Posterior cingulate gyrus (tissue), 11 donors: Measurements from ENCODE around the gene S100A16.

Experiments
- DNase-seq, 10 donors: peaks; one replicate each; pipeline versions ENCODE4 v3.0.0 to v3.0.0-alpha.2; 2020 to 2021; ENCODE audit warnings: mixed read lengths in 3 of 10
- intact Hi-C: fragments of 100-400 bp; cut with DNase I; formaldehyde crosslinking; loops from one replicate; pipeline ENCODE4 v1.15.1; 2023

S100A16 gene

GRCh38 chr1:153617663-153618062, 4.7 kb upstream of the S100A16 start:
- intact Hi-C loops = no loop called here
- peak in 5 of 10 donors; percentile 43 to 94 (median 66) for DNase-seq

DNA sequence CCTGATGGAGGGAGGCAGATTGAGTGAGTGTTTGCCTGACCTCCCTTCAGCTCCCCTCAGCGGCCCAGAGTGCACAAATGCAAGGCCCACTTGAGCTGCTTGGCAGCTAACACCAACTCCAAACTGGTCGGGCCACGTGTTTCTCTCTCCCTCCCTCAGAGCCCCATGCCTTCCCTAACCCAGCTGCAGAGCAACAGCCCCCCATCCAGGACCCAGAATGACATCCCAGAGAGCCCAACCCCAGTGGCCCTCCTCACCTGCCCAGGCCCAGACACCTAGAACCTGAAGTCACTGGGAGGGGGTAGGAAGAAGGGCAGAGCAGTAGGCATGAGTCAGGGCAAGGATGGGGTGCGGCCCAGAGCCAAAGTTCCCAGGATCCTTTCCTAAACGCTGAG, 4.0 kb upstream of the S100A16 start:
- DNase-seq = peak in 1 of 10 donors; percentile 43
- intact Hi-C loops = no loop called here

DNA sequence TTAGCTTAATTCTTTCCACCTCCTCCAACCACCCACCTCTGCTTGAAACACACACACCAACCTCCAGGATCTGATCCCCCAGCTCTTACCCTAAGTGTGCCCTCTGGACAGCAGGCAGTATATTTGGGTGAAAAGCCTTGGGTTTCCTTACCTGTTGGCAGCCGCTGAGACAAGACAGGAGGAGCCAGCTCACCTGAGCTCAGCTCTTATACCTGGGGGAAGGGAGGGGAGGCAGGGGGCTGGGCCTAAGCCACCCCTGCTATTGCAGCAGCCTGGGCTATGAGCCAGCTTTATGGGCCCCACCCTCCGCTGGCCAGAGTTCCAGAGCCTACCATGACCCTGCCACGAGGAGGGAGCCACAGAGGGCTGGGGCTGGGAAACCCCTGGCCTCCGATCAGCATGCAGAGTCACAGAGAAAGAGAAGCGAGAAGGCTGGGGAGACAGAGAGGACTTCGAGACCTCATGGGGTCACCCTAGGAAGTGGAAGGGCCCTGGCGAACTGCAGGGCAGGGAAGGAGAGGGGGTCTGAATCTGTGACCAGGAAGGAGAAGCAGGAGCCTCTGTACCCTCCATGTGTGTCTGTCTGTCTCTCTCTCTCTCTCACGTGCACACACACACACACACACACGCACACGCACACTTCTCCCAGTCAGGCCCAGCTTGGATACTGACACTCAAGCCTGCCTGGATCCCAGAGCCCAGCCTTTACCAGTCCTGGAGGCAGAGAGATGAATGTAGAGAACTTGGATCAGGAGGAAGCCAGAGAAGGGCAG, 3.4 kb upstream of the S100A16 start, which contains the start of gene S100A14:
TSS of gene S100A14 (minus strand) at position 182 of the 773 bp plus-strand sequence. CDS start 467 bp downstream, outside the sequence.
- intact Hi-C loops = no loop called here
- peak in 2 of 10 donors; percentile 27 to 48 for DNase-seq

- peak in 1 of 10 donors; percentile 60 for DNase-seq
- intact Hi-C loops = no loop called here
These were observed 2.5 kb upstream of the S100A16 start for GRCh38 chr1:153615406-153615805.

- intact Hi-C loops = no loop called here
These were observed 2.0 kb upstream of the S100A16 start for GRCh38 chr1:153614906-153615305.

DNA sequence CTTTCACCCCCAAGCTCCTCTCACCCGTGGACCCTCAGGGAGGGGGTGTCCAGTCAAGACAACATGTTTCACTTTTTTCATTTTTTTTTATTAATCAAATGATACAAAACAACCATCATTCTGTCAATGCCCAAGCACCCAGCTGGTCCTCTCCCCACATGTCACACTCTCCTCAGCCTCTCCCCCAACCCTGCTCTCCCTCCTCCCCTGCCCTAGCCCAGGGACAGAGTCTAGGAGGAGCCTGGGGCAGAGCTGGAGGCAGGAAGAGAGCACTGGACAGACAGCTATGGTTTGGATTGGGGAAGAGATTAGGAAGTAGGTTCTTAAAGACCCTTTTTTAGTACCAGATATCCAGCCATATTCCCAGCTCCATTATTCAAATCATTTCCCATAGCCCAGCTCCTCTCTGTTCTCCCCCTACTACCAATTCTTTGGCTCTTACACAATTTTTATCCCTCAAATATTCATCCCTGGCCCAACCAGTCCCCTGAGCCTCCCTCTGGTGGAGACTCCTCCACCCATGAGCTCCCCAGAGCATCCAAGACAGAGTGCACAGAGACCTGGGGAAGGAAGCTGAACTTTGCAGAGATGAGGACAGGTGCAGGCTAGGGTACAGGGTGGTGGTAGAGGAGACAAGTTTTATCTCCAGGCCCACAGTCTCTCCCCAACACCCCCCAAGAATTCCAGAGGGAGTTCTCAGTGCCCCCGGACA, 1.4 kb upstream of the S100A16 start:
- peak in 2 of 10 donors; percentile 37 to 75 for DNase-seq
- intact Hi-C loops = no loop called here

More at GRCh38 chr1:153614906-153615305, 2.0 kb upstream of the S100A16 start:
- peak in 1 of 10 donors; percentile 72 for DNase-seq

DNA sequence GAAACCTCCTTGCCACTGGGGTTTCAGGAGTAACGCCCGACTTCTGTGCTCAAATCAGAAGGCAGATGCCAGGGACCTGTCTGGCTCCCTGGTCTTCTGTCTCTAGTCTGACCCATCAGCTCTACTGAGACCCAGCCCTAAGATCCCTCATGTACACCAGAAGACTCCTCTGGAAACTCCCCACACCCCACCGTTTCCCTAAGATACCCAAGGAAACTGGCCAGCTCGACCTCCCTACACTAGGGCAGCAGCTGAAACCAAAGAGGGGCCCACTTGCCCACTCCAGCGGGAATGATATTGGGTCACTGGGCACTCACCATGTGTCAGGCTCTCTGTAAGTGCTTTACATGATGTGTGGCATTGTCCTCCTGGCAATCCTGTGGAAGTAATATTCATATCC, 469 bp upstream of the S100A16 start:
- DNase-seq = peak in 2 of 10 donors; percentile 27 to 57
- intact Hi-C loops = no loop called here

- peak in 2 of 10 donors; percentile 18 to 60 for DNase-seq
- intact Hi-C loops = no loop called here
These were observed 704 bp downstream of the S100A16 start for GRCh38 chr1:153612111-153612754.

GRCh38 chr1:153611356-153611755, 1.6 kb downstream of the S100A16 start:
- intact Hi-C loops = no loop called here
- DNase-seq = no peak

- peak in 2 of 10 donors; percentile 18 to 23 for DNase-seq
- intact Hi-C loops = no loop called here
These were observed 2.1 kb downstream of the S100A16 start for GRCh38 chr1:153610811-153611301.

- intact Hi-C loops = no loop called here
- DNase-seq = peak in 2 of 10 donors; percentile 9 to 43
These were observed 2.6 kb downstream of the S100A16 start for GRCh38 chr1:153610334-153610733.

GRCh38 chr1:153609585-153609907, 3.4 kb downstream of the S100A16 start:
- peak in 1 of 10 donors; percentile 14 for DNase-seq

DNA sequence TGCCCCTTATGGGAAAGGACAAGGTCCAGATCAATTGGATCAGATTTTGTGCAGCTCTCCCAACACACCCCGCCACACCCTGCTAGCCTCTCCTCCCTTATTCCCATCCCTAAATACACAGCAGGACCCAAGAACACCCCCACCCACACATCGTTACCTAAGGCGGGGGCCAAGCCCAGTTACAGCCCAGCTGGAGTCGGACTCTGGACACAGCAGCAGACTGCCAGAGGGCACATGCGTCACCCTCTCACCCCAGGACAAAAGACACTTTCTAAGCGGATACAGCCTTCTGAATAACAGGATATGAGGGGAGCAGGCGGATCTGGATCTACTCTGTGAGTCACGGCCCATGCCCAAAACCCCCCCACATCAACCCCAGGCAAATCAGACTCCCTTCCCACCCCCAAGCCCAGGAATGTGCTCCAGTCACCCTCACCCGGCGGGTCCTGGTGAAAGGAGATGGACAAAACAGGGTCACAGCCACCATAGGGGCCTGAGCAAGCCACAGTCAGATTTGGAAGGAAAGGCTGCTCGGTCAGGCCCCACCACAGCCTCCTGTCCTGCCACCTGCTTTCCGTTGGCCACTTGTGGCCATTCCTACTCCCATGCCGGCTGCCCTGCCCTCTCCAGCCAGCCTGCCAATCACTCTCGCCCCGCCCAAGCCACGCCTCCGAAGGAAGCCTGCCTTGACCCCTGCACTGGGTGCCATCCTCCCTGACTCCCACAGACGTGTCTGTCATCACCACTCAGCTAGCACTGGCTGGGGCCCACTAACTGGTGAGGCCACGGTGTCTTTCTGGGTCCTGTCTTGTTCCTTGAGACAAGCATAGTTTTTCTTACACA, 4.0 kb downstream of the S100A16 start:
- intact Hi-C loops = no loop called here
- peak in 8 of 10 donors; percentile 56 to 94 (median 72) for DNase-seq

More at GRCh38 chr1:153609585-153609907, 3.4 kb downstream of the S100A16 start:
- intact Hi-C loops = no loop called here

GRCh38 chr1:153608089-153608682, 4.8 kb downstream of the S100A16 start:
- peak in 1 of 10 donors; percentile 70 for DNase-seq
- intact Hi-C loops = no loop called here

DNA sequence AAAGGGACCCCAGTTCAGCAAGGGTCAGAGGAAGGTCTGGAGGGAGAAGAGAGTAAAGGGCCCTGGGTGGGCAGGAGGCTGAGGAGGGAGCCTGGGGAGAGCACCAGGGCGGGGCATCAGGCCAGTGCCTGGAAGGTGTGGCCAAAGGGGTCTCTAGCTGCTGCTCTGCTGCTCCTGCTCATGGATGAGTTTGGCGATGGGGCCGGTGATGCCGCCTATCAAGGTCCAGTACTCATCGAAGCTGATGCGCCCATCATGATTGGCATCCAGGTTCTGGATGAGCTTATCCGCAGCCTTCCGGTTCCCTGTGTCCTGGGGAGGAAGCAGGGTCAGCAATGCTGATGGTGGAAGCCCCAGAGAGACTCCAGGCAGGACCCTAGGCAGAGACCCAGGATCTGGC, 5.6 kb downstream of the S100A16 start:
- peak in 1 of 10 donors; percentile 72 for DNase-seq
- intact Hi-C loops = no loop called here

DNA sequence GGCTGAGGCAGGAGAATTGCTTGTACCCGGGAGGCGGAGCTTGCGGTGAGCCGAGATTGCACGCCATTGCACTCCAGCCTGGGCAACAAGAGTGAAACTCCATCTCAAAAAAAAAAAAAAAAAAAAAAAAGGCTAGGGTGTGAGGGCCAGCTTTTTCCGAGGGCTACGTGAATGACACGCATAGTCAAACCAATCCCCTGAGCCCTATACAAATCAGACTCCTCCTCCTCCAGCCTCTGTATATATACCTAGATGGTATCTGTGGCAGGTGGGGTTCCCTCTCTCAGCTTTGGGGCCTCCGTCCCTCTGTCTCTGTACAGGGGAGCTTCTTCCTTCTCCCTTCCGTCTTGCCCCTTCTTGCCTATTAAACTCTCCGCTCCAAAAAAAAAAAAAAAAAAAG, 6.7 kb downstream of the S100A16 start:
- peak in 1 of 10 donors; percentile 7 for DNase-seq
- intact Hi-C loops = no loop called here

DNA sequence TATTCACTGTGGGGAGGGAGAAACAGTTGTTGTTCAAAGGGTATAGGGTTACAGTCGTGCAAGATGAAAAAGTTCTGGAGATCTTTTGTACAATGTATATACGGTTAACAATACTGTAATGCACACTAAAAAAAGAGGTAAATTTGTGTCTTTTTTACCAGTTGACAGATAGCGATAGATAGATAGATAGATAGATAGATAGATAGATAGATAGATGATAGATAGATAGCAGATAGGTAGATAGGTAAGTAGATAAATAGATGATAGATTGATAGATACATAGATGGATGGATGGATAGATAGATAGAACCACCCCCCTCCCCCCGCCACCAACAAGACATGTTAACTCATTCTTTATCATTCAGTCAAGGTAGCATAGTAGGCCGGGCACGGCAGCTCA, 10.2 kb downstream of the S100A16 start:
- intact Hi-C loops = no loop called here
- no peak for DNase-seq

DNA sequence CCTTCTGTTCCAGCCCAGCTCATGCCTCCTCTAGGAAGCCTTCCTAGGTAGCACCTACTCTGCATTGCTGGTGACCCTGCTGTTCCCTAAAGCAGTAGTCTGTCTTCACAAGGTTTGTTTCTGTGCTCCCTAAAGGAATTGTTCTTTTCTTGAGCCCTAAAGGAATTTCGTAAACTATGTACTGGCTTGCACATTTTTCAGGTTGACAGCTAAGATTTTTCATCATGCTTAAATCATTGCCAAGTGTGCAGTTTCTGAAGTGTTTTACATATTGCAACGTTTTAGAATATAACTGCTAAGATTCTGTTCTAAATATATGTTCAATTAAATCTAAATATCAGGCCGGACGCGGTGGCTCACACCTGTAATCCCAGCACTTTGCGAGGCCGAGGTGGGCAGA, 13.1 kb downstream of the S100A16 start:
- intact Hi-C loops = no loop called here

More for the DNA sequence above, 13.1 kb downstream of the S100A16 start:
- DNase-seq = peak in 1 of 10 donors; percentile 24
